B cell (primary cell): ENCODE measurements around the gene PARD3B.

Experiments used
- CTCF ChIP-seq: fragments of 200-600 bp; IDR thresholded peaks from one replicate; pipeline ENCODE4 v1.8.0; 2022; ENCODE audit warnings: antibody characterized with exemption, mild to moderate bottlenecking
- EZH2 ChIP-seq: IDR thresholded peaks from 2 replicates; pipeline ENCODE4 v1.6.1; 2012; ENCODE audit warnings: borderline replicate concordance, low read depth, mild to moderate bottlenecking, moderate library complexity, low read length; ENCODE audit not compliant: insufficient read depth, poor library complexity, severe bottlenecking

GRCh38 chr2:205484764-205485163 is 939.5 kb downstream of the PARD3B start:
- TF ChIP-seq CTCF: no peak
- no peak for TF ChIP-seq EZH2
